Activated gamma-delta T cell treated with Interleukin-2 at 50 U/mL for 16 hours (primary cell): Measurements from ENCODE around the gene ZNF521.

Experiments used
- DNase-seq: peaks from one replicate; pipeline ENCODE4 v3.0.0-alpha.2; 2020

Gene ZNF521

DNA sequence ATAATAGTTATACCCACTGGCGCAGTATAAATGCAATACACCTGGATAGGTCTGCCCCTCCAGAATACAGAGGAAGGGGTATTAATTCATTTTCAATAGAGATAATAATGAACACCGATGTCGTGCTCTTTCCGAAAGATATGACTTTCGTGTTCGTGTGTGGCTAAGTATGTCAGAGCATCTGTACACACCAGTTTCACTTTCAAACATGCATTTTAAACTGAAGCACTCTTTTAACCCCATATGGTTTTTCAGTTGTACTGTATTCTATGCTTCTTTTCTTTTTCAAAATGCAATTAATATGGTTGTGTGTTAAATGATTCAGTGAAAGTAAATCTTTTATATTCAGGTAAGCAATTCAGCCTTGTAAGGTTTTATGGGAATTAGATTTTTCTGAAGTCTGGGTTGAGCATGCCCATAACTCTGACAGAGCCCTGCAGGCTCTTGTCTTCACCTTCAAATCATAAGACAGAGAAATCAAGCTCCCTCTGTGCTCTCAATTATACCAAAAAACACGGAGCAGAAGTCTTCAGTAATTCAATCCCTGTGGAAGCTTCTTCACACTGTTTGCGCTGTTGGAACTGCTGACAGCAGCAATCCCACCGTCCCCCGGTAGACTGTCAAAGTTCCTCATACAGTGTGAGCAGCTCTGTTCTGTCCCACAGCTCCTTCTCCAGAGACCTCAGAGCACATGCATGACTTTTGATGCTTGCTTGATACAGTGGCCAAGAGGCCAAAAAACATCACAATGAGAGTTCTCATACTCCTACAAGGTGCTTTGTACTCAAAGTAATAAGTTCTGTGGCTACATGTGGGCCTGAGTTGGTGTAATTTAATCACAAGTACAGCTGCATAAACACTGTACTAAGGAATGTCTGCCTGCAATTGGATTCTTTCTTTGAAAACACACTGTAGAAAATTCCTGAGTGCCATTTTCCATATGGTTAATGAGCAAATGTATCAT lies 186.8 kb downstream of the ZNF521 start:
- DNase-seq: no peak

GRCh38 chr18:25164211-25164847 lies 187.6 kb downstream of the ZNF521 start:
- no peak for DNase-seq

DNA sequence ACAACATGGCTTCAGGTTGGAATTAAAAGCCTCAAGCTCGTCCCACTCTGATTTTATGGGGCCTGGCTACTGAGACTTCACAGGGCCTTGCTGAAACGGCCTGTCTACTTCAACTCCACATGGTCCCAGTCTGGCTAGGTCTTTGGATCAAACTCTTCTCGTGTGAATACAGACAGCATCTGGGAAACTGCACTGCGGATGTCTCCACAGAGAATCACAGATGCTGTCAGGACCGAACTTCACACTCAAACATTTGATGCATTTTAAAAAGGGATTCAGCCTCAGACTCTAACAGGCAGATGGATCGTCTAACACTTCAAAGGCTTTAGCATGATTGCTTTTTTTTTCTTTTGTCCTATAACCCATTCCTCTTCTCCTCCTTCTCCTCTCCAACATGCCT lies 198.5 kb downstream of the ZNF521 start:
- DNase-seq: no peak

GRCh38 chr18:25147877-25148488 lies 204.0 kb downstream of the ZNF521 start:
- no peak for DNase-seq

- no peak for DNase-seq
Observed at GRCh38 chr18:25146512-25146910, 205.5 kb downstream of the ZNF521 start.

- no peak for DNase-seq
Observed at GRCh38 chr18:25145731-25146511, 206.0 kb downstream of the ZNF521 start.

- DNase-seq: no peak
Observed at GRCh38 chr18:25144820-25145219, 207.1 kb downstream of the ZNF521 start.

DNA sequence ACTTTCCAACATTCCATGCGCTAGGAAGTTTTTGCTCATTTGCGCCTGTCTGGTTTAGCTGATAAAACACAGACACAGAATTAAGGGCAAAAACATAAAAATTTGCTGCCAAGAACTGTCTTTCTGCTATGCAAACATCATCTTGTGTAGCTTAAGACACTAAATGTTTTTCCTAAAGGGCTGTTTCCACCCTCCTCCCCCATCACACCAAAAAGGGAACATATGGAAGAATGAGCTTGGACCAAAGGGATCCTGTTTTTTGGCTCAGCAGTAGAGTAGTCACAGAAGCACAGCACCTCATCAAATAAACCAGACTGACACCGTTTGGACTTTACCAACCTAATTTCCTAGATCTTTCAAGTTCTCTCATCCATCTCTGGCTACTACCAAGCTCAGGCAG lies 210.1 kb downstream of the ZNF521 start:
- DNase-seq: no peak

GRCh38 chr18:25141399-25141798 lies 210.6 kb downstream of the ZNF521 start:
- no peak for DNase-seq

DNA sequence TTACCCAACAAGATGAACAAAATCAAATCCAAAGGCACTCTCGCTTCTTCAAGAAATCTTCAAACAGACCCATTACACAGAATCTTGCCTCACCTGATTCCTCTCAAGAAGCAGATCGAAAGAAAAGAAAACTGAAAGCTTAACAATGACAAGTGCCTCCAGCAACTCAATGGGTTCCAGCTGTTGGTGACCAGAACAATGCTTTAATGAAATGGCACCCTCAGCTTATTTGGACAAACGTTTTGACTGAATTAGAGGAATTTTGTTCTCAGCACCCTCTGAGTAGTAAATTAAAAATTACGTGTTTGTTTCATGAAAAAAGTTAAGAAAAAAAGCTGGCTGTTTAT lies 211.0 kb downstream of the ZNF521 start:
- DNase-seq: no peak

GRCh38 chr18:25140124-25140961 lies 211.6 kb downstream of the ZNF521 start:
- no peak for DNase-seq

DNA sequence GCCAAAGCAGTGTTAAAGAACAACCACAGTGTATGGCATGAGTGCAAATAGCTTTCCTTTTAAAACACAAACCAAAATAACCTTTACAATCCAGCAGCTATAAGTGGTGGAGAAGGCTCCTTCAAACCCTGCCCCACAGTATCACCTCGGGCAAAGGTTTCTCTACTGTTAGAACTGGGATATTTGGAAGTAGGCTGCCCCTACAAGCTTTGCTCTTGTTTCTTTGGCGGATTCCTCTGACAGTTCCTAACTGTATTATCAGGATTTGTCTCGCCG lies 214.8 kb downstream of the ZNF521 start:
- no peak for DNase-seq

GRCh38 chr18:25136416-25137196 lies 215.4 kb downstream of the ZNF521 start:
- no peak for DNase-seq

- no peak for DNase-seq
Observed at GRCh38 chr18:25134861-25135260, 217.1 kb downstream of the ZNF521 start.

DNA sequence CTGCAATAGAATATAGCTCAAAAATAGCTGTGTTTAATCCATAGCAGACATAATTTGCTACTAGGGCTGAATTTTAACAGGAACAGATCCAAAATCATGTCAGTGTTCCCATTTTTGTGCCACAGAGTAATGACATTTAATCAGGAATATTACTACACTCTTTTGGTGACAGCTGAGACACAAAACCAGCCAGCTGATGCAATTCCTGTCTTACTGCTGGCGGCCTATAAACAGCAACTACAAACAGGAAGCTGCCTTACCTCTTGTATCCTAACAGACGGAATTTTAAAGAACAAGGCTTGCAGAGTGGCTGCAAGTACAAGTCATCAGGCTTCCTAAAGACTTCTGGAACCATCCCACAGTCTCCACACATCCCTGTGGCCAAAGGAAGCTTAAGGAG lies 218.1 kb downstream of the ZNF521 start:
- no peak for DNase-seq

- DNase-seq: no peak
Observed at GRCh38 chr18:25132786-25133496, 219.0 kb downstream of the ZNF521 start.

- DNase-seq: no peak
Observed at GRCh38 chr18:25126751-25127150, 225.2 kb downstream of the ZNF521 start.

DNA sequence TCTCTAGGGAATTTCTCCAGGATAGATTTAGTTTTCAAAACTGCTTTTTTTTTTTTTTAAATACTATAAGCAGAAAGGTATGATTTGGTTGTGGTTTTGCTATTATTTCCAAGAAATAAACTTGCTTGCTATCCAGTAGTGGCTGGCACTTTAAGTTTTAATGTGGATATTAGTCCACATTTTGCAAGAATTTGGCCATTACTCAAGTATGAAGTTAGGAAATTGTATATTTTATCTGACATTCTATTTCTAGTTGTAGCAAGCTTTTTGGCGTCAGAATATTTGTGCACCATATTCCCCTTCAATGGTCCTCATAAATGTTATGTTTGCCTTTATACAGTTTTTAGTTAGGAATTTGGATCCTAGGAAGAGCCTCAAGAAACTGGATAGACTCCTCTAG lies 226.3 kb downstream of the ZNF521 start:
- DNase-seq: no peak

DNA sequence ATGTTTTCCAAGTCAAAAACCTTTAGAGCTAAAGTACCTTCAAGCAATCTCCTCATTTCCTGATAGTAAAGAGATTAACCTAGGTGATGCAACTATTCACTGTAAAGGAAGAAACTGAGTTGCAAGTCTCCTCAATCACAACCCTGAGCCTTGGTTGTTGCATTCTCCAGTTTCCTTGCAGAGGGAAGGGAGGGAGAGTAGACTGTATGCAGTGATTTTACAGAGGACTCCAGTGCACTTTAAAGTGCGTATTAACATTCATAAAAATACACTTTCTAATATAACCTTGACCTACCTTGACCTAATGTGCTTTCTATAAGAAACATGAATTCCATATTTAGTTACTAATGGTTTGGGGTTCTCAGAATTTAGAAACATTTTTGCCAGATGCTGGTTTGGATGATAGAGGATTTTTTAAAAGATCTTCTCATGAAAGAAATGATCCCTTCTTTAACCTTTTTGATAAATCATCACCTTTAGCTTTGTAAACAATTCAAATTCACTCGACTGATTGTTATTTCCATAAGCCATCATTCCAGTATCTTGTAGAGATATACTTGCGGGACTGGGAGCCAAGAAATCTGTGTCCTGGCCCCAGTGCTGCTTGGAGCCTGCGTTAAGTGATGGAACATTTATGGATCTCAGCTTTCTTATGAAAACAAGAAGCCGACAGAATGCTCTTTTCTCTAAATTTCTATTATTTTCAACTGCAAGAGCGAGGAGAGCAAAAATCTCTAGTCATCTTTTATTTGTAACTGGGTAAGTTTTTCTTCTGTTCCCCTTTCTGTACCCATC lies 228.3 kb downstream of the ZNF521 start:
- DNase-seq: no peak

GRCh38 chr18:25121442-25121841 lies 230.5 kb downstream of the ZNF521 start:
- no peak for DNase-seq
